Caco-2 (cell line): Measurements from ENCODE around the gene LRRIQ1. TPM values are rescaled to one million over a fixed set of nuclear protein-coding genes. Genes with fewer than 3 reads are reported as not detected.

Source experiments
- BruUV-seq: library from RNA; stranded (reverse); fragments of 400-500 nt; replicated peaks from 2 replicates; lab custom pipeline; 2021; lab: Mats Ljungman, UMichigan
- CTCF ChIA-PET: fragments of 300-600 bp; sonication (Branson Sonifier 250); formaldehyde crosslinking; loops from one replicate; lab custom pipeline; 2022; ENCODE audit warnings: antibody characterized with exemption; lab: Charles Lee
- POLR2A ChIA-PET: fragments of 300-600 bp; sonication (Branson Sonifier 250); formaldehyde crosslinking; loops from one replicate; lab custom pipeline; 2022; ENCODE audit warnings: antibody characterized with exemption; lab: Charles Lee
- DNase-seq, 2 experiments: peaks; one replicate each; pipeline versions ENCODE4 v3.0.0 to v3.0.0-alpha.2; 2020 to 2022
- H3K27me3 ChIP-seq: replicated peaks from 2 replicates; pipeline ENCODE4 v1.6.0; 2011; ENCODE audit warnings: low read length; ENCODE audit not compliant: control insufficient read depth, insufficient read depth
- H3K36me3 ChIP-seq: 2 replicates; pipeline ENCODE4 v1.5.1; 2011; ENCODE audit warnings: low read length; ENCODE audit not compliant: control insufficient read depth, insufficient read depth
- H3K4me1 ChIP-seq: fragments of 250-450 bp; sonication (Bioruptor Pico); 2 replicates; pipeline ENCODE4 v1.5.1; 2020; ENCODE audit warnings: mild to moderate bottlenecking
- H3K4me3 ChIP-seq: 2 replicates; pipeline ENCODE4 v1.5.1; 2011; ENCODE audit warnings: low read depth, mild to moderate bottlenecking, control low read depth, low read length
- H3K9me3 ChIP-seq: fragments of 250-450 bp; sonication (Bioruptor Pico); 2 replicates; pipeline ENCODE4 v1.5.1; 2020; ENCODE audit warnings: mild to moderate bottlenecking, moderate library complexity
- H3K27ac Mint-ChIP-seq: one replicate; pipeline ENCODE4 v1.8.0; 2022; ENCODE audit warnings: mixed read lengths; ENCODE audit not compliant: unreplicated experiment
- H3K27me3 Mint-ChIP-seq: one replicate; pipeline ENCODE4 v1.8.0; 2022; ENCODE audit warnings: mixed read lengths; ENCODE audit not compliant: insufficient read depth, unreplicated experiment
- H3K36me3 Mint-ChIP-seq: one replicate; pipeline ENCODE4 v1.8.0; 2022; ENCODE audit warnings: mild to moderate bottlenecking, mixed read lengths; ENCODE audit not compliant: insufficient read depth, unreplicated experiment
- H3K4me1 Mint-ChIP-seq: one replicate; pipeline ENCODE4 v1.8.0; 2022; ENCODE audit warnings: low read depth, mixed read lengths; ENCODE audit not compliant: unreplicated experiment
- H3K4me3 Mint-ChIP-seq: one replicate; pipeline ENCODE4 v1.8.0; 2022; ENCODE audit warnings: mild to moderate bottlenecking, moderate library complexity, mixed read lengths; ENCODE audit not compliant: unreplicated experiment
- H3K9me3 Mint-ChIP-seq: one replicate; pipeline ENCODE4 v1.8.0; 2022; ENCODE audit warnings: mixed read lengths; ENCODE audit not compliant: unreplicated experiment
- intact Hi-C: fragments of 100-400 bp; cut with micrococcal nuclease; formaldehyde crosslinking; loops from one replicate; pipeline ENCODE4 v1.10.0; 2022; ENCODE audit not compliant: unreplicated experiment
- total RNA-seq: library from RNA; stranded (reverse); gene quantifications from 2 replicates; pipeline ENCODE4 v1.2.3, GENCODE V29; 2022
- TF ChIP-seq, protein P1 (sequence below), 2 experiments: fragments of 200-600 bp in 1 of 2; IDR thresholded peaks; 1 replicate in 1 of 2; 2 replicates in 1 of 2; pipeline versions ENCODE4 v1.5.1 to v1.8.0; 2011 to 2022; ENCODE audit warnings: antibody characterized with exemption in 1 of 2, control low read depth in 1 of 2, inconsistent platforms in 1 of 2, low read depth in 1 of 2, low read length in 1 of 2, mild to moderate bottlenecking in 1 of 2, moderate library complexity in 1 of 2; ENCODE audit not compliant: insufficient read depth in 1 of 2, severe bottlenecking in 1 of 2, unreplicated experiment in 1 of 2

Gene LRRIQ1
- total RNA-seq, 1 experiment from 2014 or later, result not detected

DNA sequence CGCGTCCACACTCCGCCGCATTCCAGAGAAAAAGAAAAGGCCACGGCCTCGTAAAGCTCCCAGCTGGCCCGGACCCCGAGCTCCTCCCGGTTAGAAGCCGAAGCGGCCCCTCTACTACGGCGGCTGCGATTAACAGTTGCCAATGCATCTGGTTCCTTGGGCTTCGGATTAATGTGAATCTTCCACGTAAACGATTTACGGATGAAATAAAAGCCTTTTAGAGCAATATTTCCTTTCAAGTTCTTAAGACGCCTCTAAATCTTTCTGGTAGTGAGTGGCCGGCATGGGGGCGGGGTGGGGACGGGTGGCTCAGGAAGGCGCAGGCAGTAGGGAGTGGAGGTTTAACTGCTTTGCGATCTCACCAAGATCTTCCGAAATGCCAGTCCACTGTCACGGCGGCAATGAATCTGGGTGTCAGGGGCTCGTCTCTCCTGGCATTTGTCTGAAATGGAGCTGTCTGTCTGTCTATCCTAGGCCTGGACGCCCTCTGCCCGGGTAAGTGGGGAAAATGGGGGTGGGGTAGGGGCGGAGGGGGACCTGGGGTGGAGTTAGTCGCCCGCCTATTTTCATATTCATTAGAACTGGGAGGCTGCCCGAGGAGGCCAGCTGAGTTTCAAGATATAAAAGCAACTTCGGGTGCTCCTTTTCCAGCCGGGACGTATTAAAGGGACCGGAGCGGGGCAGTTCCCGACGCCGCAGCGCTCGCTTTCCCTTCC, 243.5 kb downstream of the LRRIQ1 start:
- peaks cover 10% of the 10 kb centered on the region for H3K27me3 Mint-ChIP-seq

DNA sequence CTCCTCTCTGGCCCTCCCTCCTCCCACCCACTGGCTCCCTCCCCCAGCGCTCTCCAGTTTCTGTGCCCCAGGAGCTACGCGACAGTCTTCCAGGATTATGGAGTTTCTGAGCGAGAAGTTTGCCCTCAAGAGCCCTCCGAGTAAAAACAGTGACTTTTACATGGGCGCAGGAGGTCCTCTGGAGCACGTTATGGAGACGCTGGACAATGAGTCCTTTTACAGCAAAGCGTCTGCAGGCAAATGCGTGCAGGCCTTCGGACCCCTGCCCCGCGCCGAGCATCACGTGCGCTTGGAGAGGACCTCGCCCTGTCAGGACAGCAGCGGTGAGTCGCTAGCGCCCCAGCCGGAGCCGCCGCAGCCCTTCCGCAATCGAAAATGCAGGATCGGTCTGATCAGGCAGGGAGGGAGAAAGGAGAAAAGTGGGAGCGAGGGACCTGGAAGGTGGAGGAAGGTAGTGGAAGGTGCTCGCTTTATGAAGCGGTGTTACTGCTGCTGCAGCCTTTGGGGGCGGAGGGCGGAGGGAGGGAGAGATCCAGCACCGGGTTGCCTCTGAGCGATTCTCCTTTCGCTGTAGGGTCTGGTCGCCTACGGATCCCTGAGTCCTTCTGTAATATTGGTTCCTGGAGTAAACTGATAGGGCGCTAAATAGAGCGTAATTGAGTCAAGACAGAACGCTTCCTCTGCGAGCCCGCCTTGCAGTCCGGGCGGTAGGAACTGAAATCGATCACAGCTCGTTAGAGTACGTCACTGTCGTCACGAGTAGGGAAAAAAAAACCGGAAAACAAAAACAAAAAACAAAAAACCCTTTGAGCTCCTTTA, 244.2 kb downstream of the LRRIQ1 start, which contains the start of gene ALX1:
Gene ALX1 (plus strand): TSS at position 56 of the 819 bp plus-strand sequence. CDS start 42 bp downstream, at position 98.
- TF ChIP-seq, protein P1, sequence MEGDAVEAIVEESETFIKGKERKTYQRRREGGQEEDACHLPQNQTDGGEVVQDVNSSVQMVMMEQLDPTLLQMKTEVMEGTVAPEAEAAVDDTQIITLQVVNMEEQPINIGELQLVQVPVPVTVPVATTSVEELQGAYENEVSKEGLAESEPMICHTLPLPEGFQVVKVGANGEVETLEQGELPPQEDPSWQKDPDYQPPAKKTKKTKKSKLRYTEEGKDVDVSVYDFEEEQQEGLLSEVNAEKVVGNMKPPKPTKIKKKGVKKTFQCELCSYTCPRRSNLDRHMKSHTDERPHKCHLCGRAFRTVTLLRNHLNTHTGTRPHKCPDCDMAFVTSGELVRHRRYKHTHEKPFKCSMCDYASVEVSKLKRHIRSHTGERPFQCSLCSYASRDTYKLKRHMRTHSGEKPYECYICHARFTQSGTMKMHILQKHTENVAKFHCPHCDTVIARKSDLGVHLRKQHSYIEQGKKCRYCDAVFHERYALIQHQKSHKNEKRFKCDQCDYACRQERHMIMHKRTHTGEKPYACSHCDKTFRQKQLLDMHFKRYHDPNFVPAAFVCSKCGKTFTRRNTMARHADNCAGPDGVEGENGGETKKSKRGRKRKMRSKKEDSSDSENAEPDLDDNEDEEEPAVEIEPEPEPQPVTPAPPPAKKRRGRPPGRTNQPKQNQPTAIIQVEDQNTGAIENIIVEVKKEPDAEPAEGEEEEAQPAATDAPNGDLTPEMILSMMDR (IDR thresholded peaks at IDR 0.05; ENCODE audit: insufficient read depth in 1 of 2, low read depth in 1 of 2, low read length in 1 of 2, severe bottlenecking in 1 of 2, unreplicated experiment in 1 of 2), result no peak
- intact Hi-C loops, result loop anchor here (2.0 to 10.0 kb wide), 2 partner anchors 56 to 206 kb away; no protein-coding TSS in a partner anchor
- peaks cover 10% of the 10 kb centered on the region for H3K27me3 Mint-ChIP-seq
- peak; percentile 37 to 45 for DNase-seq
- peak within 1 kb of the TSS; percentile 48 for H3K4me3 ChIP-seq
- no peaks in the 10 kb centered on the region for H3K9me3 ChIP-seq
- no peaks in the 10 kb centered on the region for H3K9me3 Mint-ChIP-seq
- peak within 1 kb of the TSS; percentile 73 for H3K4me3 Mint-ChIP-seq
- 0 out of 2 replicates have a peak, but pooled peaks cover 8% of the 10 kb centered on the region for H3K4me1 ChIP-seq
- no TSS peak for BruUV-seq
- H3K36me3 ChIP-seq, result no peaks in the 10 kb centered on the region
- ChIA-PET CTCF (interaction anchor here (0.6 kb wide), 1 partner anchor 592 kb away, joined by 3 read pairs; no protein-coding TSS in a partner anchor), POLR2A (no interaction called here)
- no peaks in the 10 kb centered on the region for H3K27me3 ChIP-seq
- H3K27ac Mint-ChIP-seq, result no peak within 1 kb of the TSS
- no peaks in the 10 kb centered on the region for H3K4me1 Mint-ChIP-seq
- no peaks in the 10 kb centered on the region for H3K36me3 Mint-ChIP-seq

More for the DNA sequence above, 243.5 kb downstream of the LRRIQ1 start:
- H3K4me1 ChIP-seq, result 0 out of 2 replicates have a peak, but pooled peaks cover 8% of the 10 kb centered on the region
- no peaks in the 10 kb centered on the region for H3K9me3 Mint-ChIP-seq
- no peak overlapping the region for H3K27ac Mint-ChIP-seq
- TF ChIP-seq, protein P1 (IDR thresholded peaks at IDR 0.05; ENCODE audit: insufficient read depth in 1 of 2, low read depth in 1 of 2, low read length in 1 of 2, severe bottlenecking in 1 of 2, unreplicated experiment in 1 of 2), result no peak
- no peaks in the 10 kb centered on the region for H3K36me3 ChIP-seq
- no peak for DNase-seq
- H3K4me3 ChIP-seq, result no peak overlapping the region
- intact Hi-C loops, result loop anchor here (2.0 to 10.0 kb wide), 2 partner anchors 55 to 205 kb away; no protein-coding TSS in a partner anchor
- no peaks in the 10 kb centered on the region for H3K9me3 ChIP-seq
- BruUV-seq, result no TSS peak
- peak overlapping the region; percentile 73 for H3K4me3 Mint-ChIP-seq
- POLR2A ChIA-PET, result no interaction called here
- H3K36me3 Mint-ChIP-seq, result no peaks in the 10 kb centered on the region
- CTCF ChIA-PET, result interaction anchor here (0.6 kb wide), 1 partner anchor 593 kb away, joined by 3 read pairs; no protein-coding TSS in a partner anchor
- H3K4me1 Mint-ChIP-seq, result no peaks in the 10 kb centered on the region
- H3K27me3 ChIP-seq, result no peaks in the 10 kb centered on the region
